ENCODE measurements around the gene MB21D2. TPM values are rescaled to one million over a fixed set of nuclear protein-coding genes. Genes with fewer than 3 reads are reported as not detected.

Gene MB21D2
- total and polyA plus RNA-seq, 2 of the 8 experiments (the other 6 are each of a cell fraction or from before 2014, with no cell fraction given) = 10.0 to 21.0 TPM

DNA sequence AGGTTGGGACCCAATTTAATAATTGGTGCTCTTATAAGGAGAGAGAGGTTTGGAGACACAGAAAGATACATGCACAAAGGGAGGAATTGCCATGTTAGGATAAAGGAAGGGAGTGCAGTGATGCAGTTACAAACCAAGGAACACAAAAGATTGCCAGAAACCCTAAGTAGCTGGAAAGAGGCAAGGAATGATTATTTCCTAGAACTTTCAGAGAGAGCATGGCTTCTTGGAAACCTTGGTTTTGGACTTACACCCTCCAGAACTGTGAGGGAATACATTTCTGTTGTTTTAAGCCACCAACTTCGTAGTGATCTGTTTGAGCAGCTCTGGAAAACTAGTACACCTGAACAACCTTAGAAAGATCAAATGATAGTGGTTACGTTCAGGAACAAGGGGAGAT is 25.0 kb upstream of the MB21D2 start:
- WGBS, 2 experiments (ENCODE audit: extremely low coverage in 1 of 2, insufficient coverage in 1 of 2, insufficient read length in 1 of 2, insufficient replicate concordance in 2 of 2, low coverage in 1 of 2, low lambda C conversion rate in 2 of 2, missing lambda C conversion rate in 1 of 2) = 88% methylated on average over 2 of the region's 2 CpGs; no CpG with 5 or more reads in 1 of the 2 experiments
- Histone ChIP-seq H2BK20ac (ENCODE audit: low read length) (no peak overlapping the region), H3K4me2 (ENCODE audit: insufficient read depth in 1 of 2, low read depth in 2 of 2, low read length in 2 of 2) (no peak overlapping the region), H4K8ac (ENCODE audit: extremely low read depth, insufficient read depth, low read length) (no peak overlapping the region), H2BK12ac (ENCODE audit: low read depth, low read length) (no peak overlapping the region), H3K4me3 (ENCODE audit: extremely low read depth in 1 of 4, insufficient read depth in 2 of 4, low read depth in 3 of 4, low read length in 4 of 4) (no peak overlapping the region), H3K56ac (replicated peaks; ENCODE audit: insufficient read length, low read depth, low read length) (no peak overlapping the region), H2BK15ac (ENCODE audit: low read length) (no peak overlapping the region), H3K4me1 (replicated peaks in 1 of 4; ENCODE audit: control insufficient read depth in 3 of 4, insufficient read depth in 4 of 4, low read length in 3 of 4) (no peaks in the 10 kb centered on the region), H3K36me3 (ENCODE audit: control insufficient read depth in 2 of 4, insufficient read depth in 4 of 4, low read length in 3 of 4) (no peaks in the 10 kb centered on the region), H2BK120ac (replicated peaks; ENCODE audit: low read depth, low read length) (no peak overlapping the region), H3K14ac (ENCODE audit: insufficient read length) (no peak overlapping the region), H3K9ac (replicated peaks in 1 of 4; ENCODE audit: extremely low read depth in 1 of 4, low read depth in 3 of 4, low read length in 3 of 4) (no peak overlapping the region), H3K4ac (replicated peaks; ENCODE audit: insufficient read length, low read depth, low read length) (no peak overlapping the region), H4K5ac (ENCODE audit: insufficient read length, low read depth, low read length) (no peak overlapping the region), H3K27ac (ENCODE audit: low read depth, low read length) (no peak overlapping the region), H2BK5ac (ENCODE audit: low read depth, low read length) (no peak overlapping the region), H4K91ac (replicated peaks; ENCODE audit: insufficient read length, low read length) (no peak overlapping the region), H3K79me2 (ENCODE audit: control insufficient read depth in 1 of 2, insufficient read depth in 2 of 2, low read length in 2 of 2) (no peaks in the 10 kb centered on the region), H2AFZ (ENCODE audit: low read length) (no peak overlapping the region), H3K18ac (ENCODE audit: extremely low read depth, low read length) (no peak overlapping the region), H4K20me1 (replicated peaks in 1 of 2; ENCODE audit: control insufficient read depth in 1 of 2, insufficient read depth in 2 of 2, low read length in 2 of 2) (no peaks in the 10 kb centered on the region), H3K9me3 (ENCODE audit: insufficient read depth in 2 of 2, low read depth in 1 of 2, low read length in 1 of 2) (no peaks in the 10 kb centered on the region), H3K23ac (ENCODE audit: insufficient read length) (no peak overlapping the region), H3K23me2 (ENCODE audit: low read depth, low read length) (no peaks in the 10 kb centered on the region), H3K27me3 (replicated peaks in 1 of 4; ENCODE audit: control insufficient read depth in 3 of 4, extremely low read depth in 1 of 4, insufficient read depth in 3 of 4, low read length in 3 of 4) (no peaks in the 10 kb centered on the region), H3K79me1 (ENCODE audit: low read depth, low read length) (no peaks in the 10 kb centered on the region), H2AK5ac (ENCODE audit: low read depth, low read length) (no peak overlapping the region)
- FAIRE-seq (no peak), DNase-seq (ENCODE audit: low read depth in 1 of 2, low spot score in 2 of 2) (no peak)
- POLR2A ChIA-PET (ENCODE audit: partially characterized antibody) = no interaction called here
- CTCF ChIA-PET (ENCODE audit: partially characterized antibody) = no interaction called here
- no peak for TF ChIP-seq NANOG (IDR thresholded peaks at IDR 0.05; ENCODE audit: insufficient read depth, low read depth, low read length, poor library complexity, severe bottlenecking)
- TF ChIP-seq TBP (IDR thresholded peaks at IDR 0.05; ENCODE audit: low read depth, low read length) = no peak
- TF ChIP-seq KDM1A (IDR thresholded peaks at IDR 0.05; ENCODE audit: borderline replicate concordance, low read length) = no peak
- TF ChIP-seq SAP30 (IDR thresholded peaks at IDR 0.05; ENCODE audit: insufficient read depth, insufficient replicate concordance, low read length) = no peak
- TF ChIP-seq HDAC6 (IDR thresholded peaks at IDR 0.05; ENCODE audit: low read depth, low read length) = no peak

All from H1 (cell line).